Bronchial epithelial cell (primary cell): ENCODE results near the gene MYL4. TPM values are rescaled to one million over a fixed set of nuclear protein-coding genes. Genes with fewer than 3 reads are reported as not detected.

ENCODE experiments used
- DNase-seq: peaks from one replicate; pipeline ENCODE4 v3.0.0-alpha.2; 2010; ENCODE audit warnings: low read depth
- FAIRE-seq: peaks from 2 replicates; lab custom pipeline; 2011; peaks lifted over from hg19 to GRCh38; lab: Jason Lieb, UNC
- H3K27me3 ChIP-seq: 2 replicates; pipeline ENCODE4 v1.5.1; 2011; ENCODE audit warnings: low read length; ENCODE audit not compliant: control insufficient read depth, insufficient read depth
- H3K36me3 ChIP-seq: 2 replicates; pipeline ENCODE4 v1.5.1; 2011; ENCODE audit warnings: low read length; ENCODE audit not compliant: control insufficient read depth, insufficient read depth
- H3K4me3 ChIP-seq: 2 replicates; pipeline ENCODE4 v1.5.1; 2011; ENCODE audit warnings: mild to moderate bottlenecking, low read depth, low read length, control low read depth
- CTCF ChIP-seq: IDR thresholded peaks from 2 replicates; pipeline ENCODE4 v1.5.1; 2011; ENCODE audit warnings: mild to moderate bottlenecking, moderate library complexity, low read length, control low read depth, inconsistent platforms; ENCODE audit not compliant: insufficient read depth, severe bottlenecking
- total RNA-seq: library from RNA; depleted of rRNA; stranded (reverse); fragments of >200 nt; gene quantifications from 2 replicates; pipeline ENCODE4 v1.2.1, GENCODE V29; 2014

Gene MYL4
- total RNA-seq, 1 donor from 2014 or later = not detected

- Histone ChIP-seq H3K27me3 (no peaks in the 10 kb centered on the region), H3K36me3 (no peaks in the 10 kb centered on the region), H3K4me3 (no peak overlapping the region)
- TF ChIP-seq CTCF = no peak
- DNase-seq = no peak
- FAIRE-seq = no peak
These were observed 28.7 kb downstream of the MYL4 start for GRCh38 chr17:47237841-47238240.

GRCh38 chr17:47238321-47239010 is 29.3 kb downstream of the MYL4 start:
- no peak for FAIRE-seq
- no peaks in the 10 kb centered on the region for H3K27me3 ChIP-seq
- no peaks in the 10 kb centered on the region for H3K36me3 ChIP-seq
- DNase-seq = no peak
- no peak for TF ChIP-seq CTCF
- H3K4me3 ChIP-seq = no peak overlapping the region

GRCh38 chr17:47239619-47239966 is 30.4 kb downstream of the MYL4 start:
- H3K27me3 ChIP-seq = no peaks in the 10 kb centered on the region
- TF ChIP-seq CTCF = no peak
- H3K36me3 ChIP-seq = no peaks in the 10 kb centered on the region
- H3K4me3 ChIP-seq = no peak overlapping the region
- no peak for FAIRE-seq
- DNase-seq = no peak

GRCh38 chr17:47239967-47240651 is 31.0 kb downstream of the MYL4 start:
- H3K4me3 ChIP-seq = no peak overlapping the region
- DNase-seq = peak; percentile 99
- FAIRE-seq = peak; percentile 75
- H3K27me3 ChIP-seq = no peaks in the 10 kb centered on the region
- TF ChIP-seq CTCF = no peak
- no peaks in the 10 kb centered on the region for H3K36me3 ChIP-seq

- TF ChIP-seq CTCF = no peak
- no peak for FAIRE-seq
- Histone ChIP-seq H3K36me3 (no peaks in the 10 kb centered on the region), H3K4me3 (no peak overlapping the region), H3K27me3 (peaks cover 1% of the 10 kb centered on the region)
- no peak for DNase-seq
These were observed 31.7 kb downstream of the MYL4 start for GRCh38 chr17:47240806-47241205.

- no peak for FAIRE-seq
- TF ChIP-seq CTCF = no peak
- no peak for DNase-seq
- H3K4me3 ChIP-seq = no peak overlapping the region
- no peaks in the 10 kb centered on the region for H3K36me3 ChIP-seq
- H3K27me3 ChIP-seq = peaks cover 1% of the 10 kb centered on the region
These were observed 33.5 kb downstream of the MYL4 start for GRCh38 chr17:47242648-47243047.
